ENCODE measurements around the gene MALT1.

Gene MALT1

DNA sequence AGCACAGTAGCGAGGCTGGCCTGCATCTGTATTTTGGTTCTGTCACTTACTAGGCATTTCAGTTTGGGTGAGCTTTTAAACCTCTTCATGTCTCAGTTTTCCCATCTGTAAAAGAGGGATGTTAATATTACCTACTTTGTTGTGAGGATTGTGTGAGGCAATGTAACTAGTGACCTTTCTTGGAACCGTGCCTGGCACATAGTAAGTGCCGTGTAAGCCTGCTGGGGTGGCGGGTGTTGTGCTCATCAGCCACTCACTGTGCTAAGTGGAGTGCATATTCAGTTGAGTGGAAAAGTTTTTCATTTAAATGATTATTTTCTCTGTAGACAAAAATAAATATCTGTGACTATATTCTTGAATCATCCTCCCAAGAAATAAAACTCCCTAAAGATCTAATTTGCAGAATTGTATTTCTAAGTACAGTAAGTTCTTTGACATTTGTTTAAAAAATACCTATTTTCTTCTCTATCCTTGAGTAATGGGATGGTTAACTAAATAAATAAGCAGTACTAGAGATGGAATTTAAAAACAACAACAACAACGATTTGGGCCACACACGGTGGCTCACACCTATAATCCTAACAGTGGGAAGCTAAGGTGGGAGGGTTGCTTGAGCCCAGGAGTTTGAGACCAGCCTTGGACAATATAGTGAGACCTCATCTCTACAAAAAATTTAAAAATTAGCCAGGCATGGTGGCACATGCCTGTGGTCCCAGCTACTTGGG lies 56.7 kb downstream of the MALT1 start:
- H3K27me3 ChIP-seq (ENCODE audit: control insufficient read depth in 1 of 2, insufficient read depth in 2 of 2, low read length in 2 of 2) = no peaks in the 10 kb centered on the region
- peaks cover 4 to 21% of the 10 kb centered on the region in 2 donors for H3K36me3 ChIP-seq (ENCODE audit: control insufficient read depth in 1 of 2, insufficient read depth in 2 of 2, low read length in 2 of 2)
- no peaks in the 10 kb centered on the region for H3K9me3 ChIP-seq (ENCODE audit: control insufficient read depth in 1 of 2, low read length in 2 of 2)
- H3K4me3 ChIP-seq (ENCODE audit: low read depth in 1 of 2, low read length in 2 of 2) = no peak overlapping the region
- no peak overlapping the region for H3K27ac ChIP-seq (ENCODE audit: low read depth, low read length)
- no peaks in the 10 kb centered on the region for H3K4me1 ChIP-seq (ENCODE audit: control insufficient read depth in 1 of 2, insufficient read depth in 2 of 2, low read length in 2 of 2)
- H3K9ac ChIP-seq (ENCODE audit: low read depth in 1 of 2, low read length in 2 of 2) = no peak overlapping the region

GRCh38 chr18:58728719-58729118 lies 57.5 kb downstream of the MALT1 start:
- no peak overlapping the region for H3K9ac ChIP-seq (ENCODE audit: low read depth in 1 of 2, low read length in 2 of 2)
- no peaks in the 10 kb centered on the region for H3K9me3 ChIP-seq (ENCODE audit: control insufficient read depth in 1 of 2, low read length in 2 of 2)
- H3K27me3 ChIP-seq (ENCODE audit: control insufficient read depth in 1 of 2, insufficient read depth in 2 of 2, low read length in 2 of 2) = no peaks in the 10 kb centered on the region
- H3K27ac ChIP-seq (ENCODE audit: low read depth, low read length) = no peak overlapping the region
- no peak overlapping the region for H3K4me3 ChIP-seq (ENCODE audit: low read depth in 1 of 2, low read length in 2 of 2)
- peaks cover 7 to 21% of the 10 kb centered on the region in 2 donors for H3K36me3 ChIP-seq (ENCODE audit: control insufficient read depth in 1 of 2, insufficient read depth in 2 of 2, low read length in 2 of 2)
- no peaks in the 10 kb centered on the region for H3K4me1 ChIP-seq (ENCODE audit: control insufficient read depth in 1 of 2, insufficient read depth in 2 of 2, low read length in 2 of 2)

GRCh38 chr18:58730618-58731017 lies 59.4 kb downstream of the MALT1 start:
- H3K36me3 ChIP-seq (ENCODE audit: control insufficient read depth in 1 of 2, insufficient read depth in 2 of 2, low read length in 2 of 2) = peaks cover 8 to 16% of the 10 kb centered on the region in 2 donors
- H3K9ac ChIP-seq (ENCODE audit: low read depth in 1 of 2, low read length in 2 of 2) = no peak overlapping the region
- H3K9me3 ChIP-seq (ENCODE audit: control insufficient read depth in 1 of 2, low read length in 2 of 2) = no peaks in the 10 kb centered on the region
- H3K4me1 ChIP-seq (ENCODE audit: control insufficient read depth in 1 of 2, insufficient read depth in 2 of 2, low read length in 2 of 2) = no peaks in the 10 kb centered on the region
- H3K27me3 ChIP-seq (ENCODE audit: control insufficient read depth in 1 of 2, insufficient read depth in 2 of 2, low read length in 2 of 2) = no peaks in the 10 kb centered on the region
- no peak overlapping the region for H3K4me3 ChIP-seq (ENCODE audit: low read depth in 1 of 2, low read length in 2 of 2)
- H3K27ac ChIP-seq (ENCODE audit: low read depth, low read length) = no peak overlapping the region

- H3K27me3 ChIP-seq (ENCODE audit: control insufficient read depth in 1 of 2, insufficient read depth in 2 of 2, low read length in 2 of 2) = no peaks in the 10 kb centered on the region
- no peaks in the 10 kb centered on the region for H3K9me3 ChIP-seq (ENCODE audit: control insufficient read depth in 1 of 2, low read length in 2 of 2)
- no peak overlapping the region for H3K9ac ChIP-seq (ENCODE audit: low read depth in 1 of 2, low read length in 2 of 2)
- H3K36me3 ChIP-seq (ENCODE audit: control insufficient read depth in 1 of 2, insufficient read depth in 2 of 2, low read length in 2 of 2) = peaks cover 8 to 25% of the 10 kb centered on the region in 2 donors
- H3K27ac ChIP-seq (ENCODE audit: low read depth, low read length) = no peak overlapping the region
- no peak overlapping the region for H3K4me3 ChIP-seq (ENCODE audit: low read depth in 1 of 2, low read length in 2 of 2)
- H3K4me1 ChIP-seq (ENCODE audit: control insufficient read depth in 1 of 2, insufficient read depth in 2 of 2, low read length in 2 of 2) = no peaks in the 10 kb centered on the region
Measured at GRCh38 chr18:58732471-58732870, 61.2 kb downstream of the MALT1 start.

GRCh38 chr18:58733866-58734265 lies 62.6 kb downstream of the MALT1 start:
- no peaks in the 10 kb centered on the region for H3K4me1 ChIP-seq (ENCODE audit: control insufficient read depth in 1 of 2, insufficient read depth in 2 of 2, low read length in 2 of 2)
- peaks cover 14 to 30% of the 10 kb centered on the region in 2 donors for H3K36me3 ChIP-seq (ENCODE audit: control insufficient read depth in 1 of 2, insufficient read depth in 2 of 2, low read length in 2 of 2)
- H3K27ac ChIP-seq (ENCODE audit: low read depth, low read length) = no peak overlapping the region
- H3K9ac ChIP-seq (ENCODE audit: low read depth in 1 of 2, low read length in 2 of 2) = no peak overlapping the region
- H3K27me3 ChIP-seq (ENCODE audit: control insufficient read depth in 1 of 2, insufficient read depth in 2 of 2, low read length in 2 of 2) = no peaks in the 10 kb centered on the region
- no peak overlapping the region for H3K4me3 ChIP-seq (ENCODE audit: low read depth in 1 of 2, low read length in 2 of 2)
- no peaks in the 10 kb centered on the region for H3K9me3 ChIP-seq (ENCODE audit: control insufficient read depth in 1 of 2, low read length in 2 of 2)

- peaks cover 18 to 37% of the 10 kb centered on the region in 2 donors for H3K36me3 ChIP-seq (ENCODE audit: control insufficient read depth in 1 of 2, insufficient read depth in 2 of 2, low read length in 2 of 2)
Measured at GRCh38 chr18:58738322-58738721, 67.1 kb downstream of the MALT1 start.

DNA sequence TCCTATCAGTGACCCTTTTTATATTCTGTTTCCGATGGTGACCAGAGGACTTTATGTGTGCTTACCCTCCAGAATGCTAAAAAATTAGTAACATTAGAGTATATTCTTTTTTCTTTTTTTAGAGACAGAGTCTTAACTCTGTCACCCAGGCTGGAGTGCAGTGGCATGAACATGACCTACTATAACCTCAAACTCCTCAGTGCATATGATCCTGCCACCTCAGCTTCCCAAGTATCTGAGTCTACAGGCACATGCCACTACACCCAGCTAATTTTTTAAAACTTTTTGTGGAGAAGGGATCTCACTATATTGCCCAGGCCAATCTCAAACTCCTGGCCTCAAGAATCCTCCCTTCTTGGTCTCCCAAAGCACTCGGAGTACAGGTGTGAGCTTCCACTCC lies 74.6 kb downstream of the MALT1 start:
- H3K9me3 ChIP-seq (ENCODE audit: control insufficient read depth in 1 of 2, low read length in 2 of 2) = peaks cover 7 to 12% of the 10 kb centered on the region in 2 donors
- no peaks in the 10 kb centered on the region for H3K4me1 ChIP-seq (ENCODE audit: control insufficient read depth in 1 of 2, insufficient read depth in 2 of 2, low read length in 2 of 2)
- H3K4me3 ChIP-seq (ENCODE audit: low read depth in 1 of 2, low read length in 2 of 2) = no peak overlapping the region
- H3K36me3 ChIP-seq (ENCODE audit: control insufficient read depth in 1 of 2, insufficient read depth in 2 of 2, low read length in 2 of 2) = peaks cover 33 to 67% of the 10 kb centered on the region in 2 donors
- H3K27me3 ChIP-seq (ENCODE audit: control insufficient read depth in 1 of 2, insufficient read depth in 2 of 2, low read length in 2 of 2) = no peaks in the 10 kb centered on the region
- no peak overlapping the region for H3K27ac ChIP-seq (ENCODE audit: low read depth, low read length)
- no peak overlapping the region for H3K9ac ChIP-seq (ENCODE audit: low read depth in 1 of 2, low read length in 2 of 2)

More at GRCh38 chr18:58738322-58738721, 67.1 kb downstream of the MALT1 start:
- no peaks in the 10 kb centered on the region for H3K27me3 ChIP-seq (ENCODE audit: control insufficient read depth in 1 of 2, insufficient read depth in 2 of 2, low read length in 2 of 2)
- no peaks in the 10 kb centered on the region for H3K4me1 ChIP-seq (ENCODE audit: control insufficient read depth in 1 of 2, insufficient read depth in 2 of 2, low read length in 2 of 2)
- no peak overlapping the region for H3K4me3 ChIP-seq (ENCODE audit: low read depth in 1 of 2, low read length in 2 of 2)
- H3K27ac ChIP-seq (ENCODE audit: low read depth, low read length) = no peak overlapping the region
- no peaks in the 10 kb centered on the region for H3K9me3 ChIP-seq (ENCODE audit: control insufficient read depth in 1 of 2, low read length in 2 of 2)
- H3K9ac ChIP-seq (ENCODE audit: low read depth in 1 of 2, low read length in 2 of 2) = no peak overlapping the region

DNA sequence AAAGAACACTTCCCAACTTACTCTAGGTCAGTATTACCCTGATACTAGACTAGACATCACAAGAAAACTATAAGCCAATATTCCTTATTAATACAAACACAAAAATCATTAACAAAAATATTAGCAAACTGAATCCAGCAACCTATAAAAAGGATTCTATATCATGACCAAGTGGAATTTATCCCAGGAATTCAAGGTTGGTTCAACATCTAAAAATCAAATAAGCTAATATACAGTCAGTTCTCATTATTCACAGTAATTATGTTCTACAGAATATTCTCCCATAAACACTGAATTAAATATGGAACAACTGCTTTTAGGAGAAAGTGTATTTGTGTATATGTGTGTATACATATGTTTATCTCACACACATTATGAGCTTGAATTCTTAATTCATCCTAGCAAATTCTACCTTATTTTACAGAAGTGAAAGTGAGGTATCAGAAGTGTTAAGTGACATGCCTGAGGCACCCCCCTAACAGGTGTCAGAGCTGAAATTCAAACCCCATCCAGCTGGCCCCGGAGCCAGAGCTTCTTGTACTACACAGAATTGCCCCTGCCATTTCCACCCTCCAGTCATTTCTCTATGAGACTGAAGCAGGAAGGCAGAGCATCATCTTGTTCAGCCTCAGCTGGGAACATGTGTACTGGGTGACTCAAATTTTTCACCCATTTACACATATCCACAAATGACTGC lies 77.8 kb downstream of the MALT1 start:
- no peak overlapping the region for H3K27ac ChIP-seq (ENCODE audit: low read depth, low read length)
- H3K4me3 ChIP-seq (ENCODE audit: low read depth in 1 of 2, low read length in 2 of 2) = no peak overlapping the region
- H3K4me1 ChIP-seq (ENCODE audit: control insufficient read depth in 1 of 2, insufficient read depth in 2 of 2, low read length in 2 of 2) = no peaks in the 10 kb centered on the region
- no peak overlapping the region for H3K9ac ChIP-seq (ENCODE audit: low read depth in 1 of 2, low read length in 2 of 2)
- H3K9me3 ChIP-seq (ENCODE audit: control insufficient read depth in 1 of 2, low read length in 2 of 2) = peaks cover 7 to 12% of the 10 kb centered on the region in 2 donors
- H3K36me3 ChIP-seq (ENCODE audit: control insufficient read depth in 1 of 2, insufficient read depth in 2 of 2, low read length in 2 of 2) = peaks cover 33 to 56% of the 10 kb centered on the region in 2 donors
- H3K27me3 ChIP-seq (ENCODE audit: control insufficient read depth in 1 of 2, insufficient read depth in 2 of 2, low read length in 2 of 2) = no peaks in the 10 kb centered on the region

- Histone ChIP-seq H3K4me1 (ENCODE audit: control insufficient read depth in 1 of 2, insufficient read depth in 2 of 2, low read length in 2 of 2) (no peaks in the 10 kb centered on the region), H3K27me3 (ENCODE audit: control insufficient read depth in 1 of 2, insufficient read depth in 2 of 2, low read length in 2 of 2) (no peaks in the 10 kb centered on the region), H3K9ac (ENCODE audit: low read depth in 1 of 2, low read length in 2 of 2) (no peak overlapping the region), H3K36me3 (ENCODE audit: control insufficient read depth in 1 of 2, insufficient read depth in 2 of 2, low read length in 2 of 2) (peaks cover 13 to 14% of the 10 kb centered on the region in 2 donors), H3K27ac (ENCODE audit: low read depth, low read length) (no peak overlapping the region), H3K9me3 (ENCODE audit: control insufficient read depth in 1 of 2, low read length in 2 of 2) (peaks cover 4 to 5% of the 10 kb centered on the region in 2 donors), H3K4me3 (ENCODE audit: low read depth in 1 of 2, low read length in 2 of 2) (no peak overlapping the region)
Measured at GRCh38 chr18:58753976-58754375, 82.7 kb downstream of the MALT1 start.

DNA sequence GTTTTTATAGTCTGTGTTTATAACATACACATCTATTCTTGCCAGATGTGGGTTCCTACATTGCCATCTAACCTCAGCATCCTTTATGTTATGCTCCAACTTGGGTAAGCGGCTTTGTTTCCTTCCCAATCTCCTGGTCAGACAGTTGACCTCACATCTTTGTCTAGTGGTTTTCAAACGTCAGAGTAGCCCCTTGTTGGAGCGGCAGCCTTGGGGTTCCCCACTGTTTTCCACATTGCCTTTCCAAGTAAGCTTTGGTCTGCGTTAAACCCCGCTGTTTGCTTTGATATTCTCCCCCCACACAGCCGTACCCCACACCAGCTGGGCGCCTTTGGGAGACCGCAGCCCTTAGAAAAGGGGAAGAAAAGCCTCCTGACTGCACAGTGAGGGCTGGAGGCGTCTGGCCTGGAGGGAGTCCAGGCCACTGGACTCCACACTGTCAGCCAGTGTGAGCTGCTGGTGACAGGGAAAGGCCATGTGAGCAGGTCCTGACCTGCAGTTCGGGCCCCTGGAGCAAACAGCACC lies 83.3 kb downstream of the MALT1 start:
- no peaks in the 10 kb centered on the region for H3K4me1 ChIP-seq (ENCODE audit: control insufficient read depth in 1 of 2, insufficient read depth in 2 of 2, low read length in 2 of 2)
- no peaks in the 10 kb centered on the region for H3K27me3 ChIP-seq (ENCODE audit: control insufficient read depth in 1 of 2, insufficient read depth in 2 of 2, low read length in 2 of 2)
- H3K9me3 ChIP-seq (ENCODE audit: control insufficient read depth in 1 of 2, low read length in 2 of 2) = no peaks in the 10 kb centered on the region
- no peak overlapping the region for H3K4me3 ChIP-seq (ENCODE audit: low read depth in 1 of 2, low read length in 2 of 2)
- H3K9ac ChIP-seq (ENCODE audit: low read depth in 1 of 2, low read length in 2 of 2) = no peak overlapping the region
- peaks cover 7 to 8% of the 10 kb centered on the region in 2 donors for H3K36me3 ChIP-seq (ENCODE audit: control insufficient read depth in 1 of 2, insufficient read depth in 2 of 2, low read length in 2 of 2)
- no peak overlapping the region for H3K27ac ChIP-seq (ENCODE audit: low read depth, low read length)

Measured in duodenal mucosa (tissue), 2 donors.